Pancreas (tissue), 10 donors: ENCODE measurements around the gene STUM. TPM values are rescaled to one million over a fixed set of nuclear protein-coding genes. Genes with fewer than 3 reads are reported as not detected.

Source experiments
- ATAC-seq, 4 donors: fragments of 200-7000 bp; cut with Tn5 transposase; one replicate each; pipeline versions ENCODE4 v1.8.0 to v1.9.1; 2020; ENCODE audit warnings: mild to moderate bottlenecking in 4 of 4, moderate library complexity in 4 of 4
- DNase-seq, 6 donors: peaks; one replicate each; pipeline ENCODE4 v3.0.0-alpha.2; 2020
- FAIRE-seq: peaks from 2 replicates; lab custom pipeline; 2012; peaks lifted over from hg19 to GRCh38; lab: Jason Lieb, UNC
- H3K27ac ChIP-seq, 4 donors: fragments of 200-600 bp; sonication (generic); 1 replicate in 3 of 4; 2 replicates in 1 of 4; pipeline versions ENCODE4 v1.5.0 to v1.8.0; 2020
- H3K27me3 ChIP-seq, 4 donors: fragments of 200-600 bp; one replicate each; pipeline ENCODE4 v1.8.0; 2021
- H3K36me3 ChIP-seq, 3 donors: fragments of 200-600 bp; sonication (generic) in 1 of 3; one replicate each; pipeline versions ENCODE4 v1.5.0 to v1.8.0; 2020 to 2021
- H3K4me1 ChIP-seq, 3 donors: fragments of 200-600 bp; one replicate each; pipeline ENCODE4 v1.8.0; 2021
- H3K4me3 ChIP-seq, 4 donors: fragments of 200-600 bp; sonication (generic) in 2 of 4; one replicate each; pipeline versions ENCODE4 v1.5.0 to v1.8.0; 2020 to 2021
- H3K9me3 ChIP-seq, 4 donors: fragments of 200-600 bp; one replicate each; pipeline ENCODE4 v1.8.0; 2021
- WGBS, 2 donors: extraction: QIAGEN DNeasy Blood & Tissue Kit; methylation state at CpG; one replicate each; pipeline ENCODE4 v1.1.7; 2013; 5-methylcytosine and 5-hydroxymethylcytosine counted together
- intact Hi-C, 3 donors: fragments of 100-400 bp; cut with DNase I; formaldehyde crosslinking; loops; one replicate each; pipeline versions ENCODE4 v1.11.1 to v1.14.2; 2022
- polyA plus RNA-seq, 2 donors: library from polyadenylated mRNA; stranded (reverse); fragments of 200-250 nt; gene quantifications; one replicate each; pipeline ENCODE4 v1.2.3, GENCODE V29; 2013
- total RNA-seq, 6 donors: library from RNA; stranded (reverse); fragmentation: NEBNext Ultra II Directional in 4 of 6; extraction: Animal tissue kit (Norgen Biotek cat#: 25700) in 4 of 6; gene quantifications; one replicate each; pipeline versions ENCODE4 v1.2.1 to v1.2.4, GENCODE V29; 2021 to 2023
- TF ChIP-seq, protein P1 (sequence below), 4 donors: fragments of 200-600 bp; sonication (generic) in 3 of 4; IDR thresholded peaks; one replicate each; pipeline versions ENCODE4 v1.5.0 to v1.8.0; 2021; ENCODE audit warnings: antibody characterized with exemption in 4 of 4
- donor health status: healthy with polysubstance abuse.
- donor health status: DM: no; HTN: no; CAD: no; lungs with moderate emphysema.
- donor health status: DM: no; HTN: no; CAD: no.
- donor health status: control.
- donor health status: control.
- donor health status: Bipolar disorder and iron deficiency.
- donor health status: DM: yes; HTN: yes; CAD: no.
- donor health status: DM: no; HTN: no; CAD: no.
- donor health status: DM: no; HTN: no; CAD: no.
- donor health status: DM: yes; HTN: yes; CAD: no.

STUM gene
- total and polyA plus RNA-seq, 8 donors, result 0.32 to 1.2 (median 0.56) TPM

DNA sequence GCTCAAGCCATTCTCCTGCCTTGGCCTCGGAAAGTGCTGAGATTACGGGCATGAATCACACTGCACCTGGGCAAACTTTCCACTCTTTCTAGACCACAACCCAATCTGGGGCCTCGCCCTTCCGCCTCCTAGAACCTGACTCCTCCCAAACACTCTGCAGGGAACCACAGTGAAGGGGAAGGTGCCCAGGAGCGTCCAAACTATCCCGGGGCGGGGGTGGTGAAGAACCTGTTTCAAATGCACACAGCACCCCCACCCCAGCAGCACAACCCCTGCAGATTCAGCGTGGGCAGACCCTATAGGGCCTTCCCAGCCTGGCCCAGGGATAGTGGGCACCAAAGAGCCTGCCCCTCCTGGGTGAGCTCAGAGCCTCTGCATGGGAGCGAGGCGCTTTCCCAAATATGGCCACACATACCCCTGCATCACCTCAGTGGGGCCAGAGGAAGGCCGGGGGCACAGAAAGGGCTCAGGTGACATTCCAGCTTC, 86.9 kb downstream of the STUM start:
- intact Hi-C loops, result loop anchor here in 2 of 3 donors (5.0 to 10.0 kb wide), 2 partner anchors 189 to 197 kb away; no protein-coding TSS in a partner anchor
- Histone ChIP-seq H3K9me3 (no peaks in the 10 kb centered on the region), H3K4me1 (no peaks in the 10 kb centered on the region), H3K27me3 (no peaks in the 10 kb centered on the region), H3K4me3 (no peak overlapping the region), H3K27ac (no peak overlapping the region), H3K36me3 (peaks cover 0 to 14% (median 0%) of the 10 kb centered on the region in 3 donors)
- TF ChIP-seq, protein P1, sequence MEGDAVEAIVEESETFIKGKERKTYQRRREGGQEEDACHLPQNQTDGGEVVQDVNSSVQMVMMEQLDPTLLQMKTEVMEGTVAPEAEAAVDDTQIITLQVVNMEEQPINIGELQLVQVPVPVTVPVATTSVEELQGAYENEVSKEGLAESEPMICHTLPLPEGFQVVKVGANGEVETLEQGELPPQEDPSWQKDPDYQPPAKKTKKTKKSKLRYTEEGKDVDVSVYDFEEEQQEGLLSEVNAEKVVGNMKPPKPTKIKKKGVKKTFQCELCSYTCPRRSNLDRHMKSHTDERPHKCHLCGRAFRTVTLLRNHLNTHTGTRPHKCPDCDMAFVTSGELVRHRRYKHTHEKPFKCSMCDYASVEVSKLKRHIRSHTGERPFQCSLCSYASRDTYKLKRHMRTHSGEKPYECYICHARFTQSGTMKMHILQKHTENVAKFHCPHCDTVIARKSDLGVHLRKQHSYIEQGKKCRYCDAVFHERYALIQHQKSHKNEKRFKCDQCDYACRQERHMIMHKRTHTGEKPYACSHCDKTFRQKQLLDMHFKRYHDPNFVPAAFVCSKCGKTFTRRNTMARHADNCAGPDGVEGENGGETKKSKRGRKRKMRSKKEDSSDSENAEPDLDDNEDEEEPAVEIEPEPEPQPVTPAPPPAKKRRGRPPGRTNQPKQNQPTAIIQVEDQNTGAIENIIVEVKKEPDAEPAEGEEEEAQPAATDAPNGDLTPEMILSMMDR (IDR thresholded peaks at IDR 0.05), result no peak
- peak in 1 of 4 donors; percentile 21 for ATAC-seq
- DNase-seq, result peak in 2 of 6 donors; percentile 13 to 50
- FAIRE-seq, result no peak
- WGBS, 2 donors, result 83 to 85% methylated on average over 11 of the region's 11 CpGs

DNA sequence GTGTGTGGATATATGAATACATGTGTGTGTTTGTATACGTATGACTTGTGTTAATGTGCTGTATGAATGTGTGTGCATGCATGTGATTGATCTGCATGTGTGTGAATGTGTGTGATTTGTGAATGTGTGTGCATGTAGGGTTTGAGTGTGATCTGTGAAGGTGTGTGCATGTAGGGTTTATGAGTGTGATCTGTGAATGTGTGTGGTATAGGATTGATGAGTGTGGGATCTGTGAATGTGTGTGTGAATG, 88.2 kb downstream of the STUM start:
- DNase-seq (no peak), ATAC-seq (no peak), FAIRE-seq (no peak)
- no peaks in the 10 kb centered on the region for H3K4me1 ChIP-seq
- peaks cover 0 to 14% (median 0%) of the 10 kb centered on the region in 3 donors for H3K36me3 ChIP-seq
- H3K27me3 ChIP-seq, result no peaks in the 10 kb centered on the region
- no peak overlapping the region for H3K4me3 ChIP-seq
- intact Hi-C loops, result loop anchor here (2.0 to 10.0 kb wide), 3 partner anchors 188 to 196 kb away; no protein-coding TSS in a partner anchor
- TF ChIP-seq, protein P1 (IDR thresholded peaks at IDR 0.05), result no peak
- no peak overlapping the region for H3K27ac ChIP-seq
- WGBS, 2 donors, result 91 to 97% methylated on average over 1 of the region's 1 CpG
- H3K9me3 ChIP-seq, result no peaks in the 10 kb centered on the region

DNA sequence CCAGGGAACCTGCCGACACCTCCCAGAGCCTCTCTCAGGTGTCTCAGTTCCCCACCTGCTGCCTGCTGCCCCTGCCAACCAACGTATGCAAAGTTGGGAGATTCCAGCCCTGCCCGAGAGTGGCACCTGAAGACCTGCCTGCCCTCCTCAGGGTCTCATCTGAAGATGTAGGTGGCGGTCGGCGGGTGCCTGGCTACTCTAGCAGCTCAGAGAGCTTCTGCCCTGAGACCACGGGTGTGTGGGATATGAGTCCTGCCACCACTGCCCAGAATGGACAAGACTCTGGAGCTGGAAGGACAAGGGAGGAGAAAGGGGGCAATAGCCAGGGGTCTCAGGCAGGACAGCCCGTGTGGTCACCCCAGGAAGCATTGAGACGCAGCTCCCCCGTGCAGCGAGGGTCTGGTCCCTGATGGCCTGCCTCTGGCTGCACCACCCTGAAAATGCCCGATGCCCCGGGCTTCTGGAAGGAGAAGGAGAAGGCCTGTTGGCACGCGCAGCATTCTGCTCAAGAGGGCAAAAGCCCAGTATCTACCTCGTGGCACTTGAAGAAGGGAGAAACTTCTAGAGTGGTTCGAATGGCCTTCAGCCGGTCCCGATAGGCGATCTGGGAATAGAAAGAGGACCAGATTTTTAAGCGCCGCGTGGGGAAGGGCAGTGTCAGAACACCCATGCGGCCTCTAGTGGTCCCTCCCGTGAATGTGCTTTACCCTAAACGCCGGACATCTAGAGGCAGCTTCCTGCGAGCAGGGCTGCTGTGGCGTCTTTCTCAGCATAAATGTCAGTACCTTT, 88.8 kb downstream of the STUM start:
- peaks cover 0 to 14% (median 0%) of the 10 kb centered on the region in 3 donors for H3K36me3 ChIP-seq
- DNase-seq (peak in 2 of 6 donors; percentile 15 to 49), FAIRE-seq (no peak), ATAC-seq (peak in 1 of 4 donors; percentile 15)
- no peaks in the 10 kb centered on the region for H3K4me1 ChIP-seq
- H3K27me3 ChIP-seq, result no peaks in the 10 kb centered on the region
- H3K9me3 ChIP-seq, result no peaks in the 10 kb centered on the region
- H3K27ac ChIP-seq, result no peak overlapping the region
- no peak overlapping the region for H3K4me3 ChIP-seq
- intact Hi-C loops, result loop anchor here (2.0 to 10.0 kb wide), 3 partner anchors 187 to 195 kb away; no protein-coding TSS in a partner anchor
- 81% methylated on average over 29 of the region's 29 CpGs for WGBS, 2 donors
- TF ChIP-seq, protein P1 (IDR thresholded peaks at IDR 0.05), result no peak

DNA sequence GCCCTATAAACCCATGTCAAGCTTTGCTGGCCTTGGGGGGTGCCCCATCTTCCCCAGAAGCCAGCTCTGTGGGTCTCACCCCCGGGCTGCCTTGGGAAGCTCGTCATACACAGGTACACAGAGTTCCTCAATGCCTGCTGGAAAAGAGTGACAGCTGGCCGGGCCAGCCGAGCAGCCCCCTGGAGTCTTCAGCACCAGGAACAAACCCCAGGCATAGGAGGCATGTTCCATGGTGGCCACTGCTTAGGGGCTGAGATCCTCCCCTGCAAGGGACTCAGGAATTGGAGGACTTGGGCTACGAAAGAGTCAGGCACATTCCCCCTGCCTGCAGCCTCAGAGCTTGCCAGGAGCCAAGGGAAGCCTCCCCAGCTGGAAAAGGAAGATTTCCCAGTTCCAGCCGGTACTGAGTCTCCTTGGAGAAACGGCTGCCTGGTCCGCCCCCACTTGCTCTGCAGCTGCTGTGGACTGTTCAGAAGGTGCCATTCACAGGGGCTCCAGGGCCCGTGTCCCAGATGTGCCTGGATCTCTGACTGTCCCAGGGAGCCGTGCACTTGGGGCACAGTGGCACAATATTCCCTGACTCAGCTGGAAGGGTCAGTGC, 89.5 kb downstream of the STUM start:
- Histone ChIP-seq H3K4me3 (no peak overlapping the region), H3K4me1 (no peaks in the 10 kb centered on the region), H3K27ac (no peak overlapping the region), H3K9me3 (no peaks in the 10 kb centered on the region), H3K36me3 (peaks cover 0 to 14% (median 0%) of the 10 kb centered on the region in 3 donors), H3K27me3 (no peaks in the 10 kb centered on the region)
- TF ChIP-seq, protein P1 (IDR thresholded peaks at IDR 0.05), result no peak
- FAIRE-seq (no peak), ATAC-seq (no peak), DNase-seq (peak in 3 of 6 donors; percentile 6 to 40 (median 32))
- 78 to 86% methylated on average over 10 of the region's 10 CpGs for WGBS, 2 donors
- intact Hi-C loops, result loop anchor here in 2 of 3 donors (5.0 to 10.0 kb wide), 2 partner anchors 187 to 194 kb away; no protein-coding TSS in a partner anchor
